GM12878 (cell line): ENCODE results near the gene KLHL9. TPM values are rescaled to one million over a fixed set of nuclear protein-coding genes. Genes with fewer than 3 reads are reported as not detected.

ENCODE experiments used
- ATAC-seq: fragments of 200-7000 bp; cut with Tn5 transposase; 3 replicates; pipeline ENCODE4 v1.9.1; 2020; ENCODE audit warnings: mild to moderate bottlenecking, moderate library complexity
- BruUV-seq: library from RNA; stranded (reverse); fragments of 400-500 nt; replicated peaks from 2 replicates; lab custom pipeline; 2021; lab: Mats Ljungman, UMichigan
- CTCF ChIA-PET: fragments of 300-600 bp; sonication (Branson Sonifier 250); formaldehyde crosslinking; extraction: SDS; loops from one replicate; lab custom pipeline; 2021; ENCODE audit warnings: inconsistent platforms; lab: Yijun Ruan, JAX
- POLR2A ChIA-PET: fragments of 350-600 bp; formaldehyde crosslinking; extraction: SDS; loops from one replicate; lab custom pipeline; 2021; ENCODE audit warnings: inconsistent platforms; lab: Charles Lee
- RAD21 ChIA-PET: fragments of 300-600 bp; sonication (Branson Sonifier 250); formaldehyde crosslinking; loops from one replicate; lab custom pipeline; 2023; ENCODE audit warnings: antibody characterized with exemption; ENCODE audit not compliant: unreplicated experiment; lab: Charles Lee
- SMC1A ChIA-PET: fragments of 300-600 bp; sonication (Branson Sonifier 250); formaldehyde crosslinking; loops from one replicate; lab custom pipeline; 2023; ENCODE audit not compliant: unreplicated experiment, uncharacterized antibody; lab: Charles Lee
- DNase-seq: peaks from one replicate; pipeline ENCODE4 v3.0.0-alpha.2; 2011; ENCODE audit warnings: low read depth, low spot score
- FAIRE-seq: peaks from 3 replicates; lab custom pipeline; 2011; peaks lifted over from hg19 to GRCh38; lab: Jason Lieb, UNC
- H2AFZ ChIP-seq: 2 replicates; pipeline ENCODE4 v1.6.0; 2011; ENCODE audit warnings: low read depth, low read length, control low read depth; ENCODE audit not compliant: control insufficient read depth
- H3K27ac ChIP-seq: 2 replicates; pipeline ENCODE4 v1.5.1; 2011; ENCODE audit warnings: control low read depth; ENCODE audit not compliant: control insufficient read depth, insufficient read depth
- H3K27me3 ChIP-seq, 2 experiments: replicated peaks in 1 of 2; 2 replicates each; pipeline versions ENCODE4 v1.6.0 to v1.6.1; 2011; ENCODE audit warnings: low read length in 1 of 2; ENCODE audit not compliant: control insufficient read depth in 2 of 2, insufficient read depth in 2 of 2
- H3K36me3 ChIP-seq, 2 experiments: 2 replicates each; pipeline ENCODE4 v1.5.1; 2011; ENCODE audit warnings: low read length in 1 of 2; ENCODE audit not compliant: control insufficient read depth in 2 of 2, insufficient read depth in 2 of 2
- H3K4me1 ChIP-seq: 2 replicates; pipeline ENCODE4 v1.6.1; 2011; ENCODE audit warnings: mild to moderate bottlenecking, low read length, moderate library complexity, mixed read lengths; ENCODE audit not compliant: control insufficient read depth, insufficient read depth
- H3K4me2 ChIP-seq: 2 replicates; pipeline ENCODE4 v1.6.0; 2011; ENCODE audit warnings: control low read depth; ENCODE audit not compliant: control insufficient read depth, insufficient read depth
- H3K4me3 ChIP-seq: fragments of 200-600 bp; sonication (generic); 2 replicates; pipeline ENCODE4 v1.5.1; 2016
- H3K79me2 ChIP-seq: 2 replicates; pipeline ENCODE4 v1.6.0; 2011; ENCODE audit warnings: low read length; ENCODE audit not compliant: control insufficient read depth, insufficient read depth
- H3K9ac ChIP-seq: 2 replicates; pipeline ENCODE4 v1.8.0; 2011; ENCODE audit warnings: low read length, control low read depth, mixed read lengths; ENCODE audit not compliant: control insufficient read depth, insufficient read depth
- H3K9me3 ChIP-seq: replicated peaks from 3 replicates; pipeline ENCODE4 v1.5.1; 2011; ENCODE audit warnings: mild to moderate bottlenecking, low read length; ENCODE audit not compliant: control insufficient read depth, insufficient read depth
- H4K20me1 ChIP-seq: 2 replicates; pipeline ENCODE4 v1.6.0; 2011; ENCODE audit not compliant: control insufficient read depth, insufficient read depth
- CREB1 ChIP-seq: IDR thresholded peaks from 2 replicates; pipeline ENCODE4 v1.6.1; 2012; ENCODE audit warnings: low read depth, mild to moderate bottlenecking, inconsistent platforms
- E2F8 ChIP-seq: fragments of 450-650 bp; IDR thresholded peaks from 2 replicates; pipeline ENCODE4 v1.6.1; 2018; ENCODE audit warnings: mild to moderate bottlenecking, low read depth, moderate library complexity; ENCODE audit not compliant: partially characterized antibody
- EGR1 ChIP-seq, 2 experiments: IDR thresholded peaks; 1 replicate in 1 of 2; 2 replicates in 1 of 2; pipeline ENCODE4 v1.6.1; 2011 to 2012; ENCODE audit warnings: low read depth in 2 of 2, low read length in 2 of 2, borderline replicate concordance in 1 of 2, mild to moderate bottlenecking in 1 of 2, moderate library complexity in 1 of 2
- EZH2 ChIP-seq: IDR thresholded peaks from 2 replicates; pipeline ENCODE4 v1.6.1; 2012; ENCODE audit warnings: low read depth, mild to moderate bottlenecking, control low read depth, inconsistent platforms, low read length, borderline replicate concordance; ENCODE audit not compliant: control insufficient read depth
- GABPA ChIP-seq: IDR thresholded peaks from 2 replicates; pipeline ENCODE4 v1.6.1; 2014; ENCODE audit warnings: antibody characterized with exemption, low read depth, mild to moderate bottlenecking, inconsistent platforms
- GATAD2B ChIP-seq: fragments of 450-650 bp; conservative IDR thresholded peaks from 2 replicates; pipeline ENCODE4 v1.6.1; 2017; ENCODE audit warnings: low read depth, mild to moderate bottlenecking, moderate library complexity
- POLR2AphosphoS2 ChIP-seq: IDR thresholded peaks from 2 replicates; pipeline ENCODE4 v1.6.1; 2011; ENCODE audit warnings: low read depth, mild to moderate bottlenecking, low read length, improper control_type of control experiment, moderate library complexity
- RUNX3 ChIP-seq: IDR thresholded peaks from 2 replicates; pipeline ENCODE4 v1.6.1; 2012; ENCODE audit warnings: low read length, inconsistent platforms
- SMAD1 ChIP-seq: fragments of 450-650 bp; IDR thresholded peaks from 2 replicates; pipeline ENCODE4 v1.6.1; 2018; ENCODE audit warnings: mild to moderate bottlenecking, low read depth; ENCODE audit not compliant: partially characterized antibody
- SMARCA5 ChIP-seq: fragments of 450-650 bp; IDR thresholded peaks from 2 replicates; pipeline ENCODE4 v1.6.1; 2017; ENCODE audit warnings: mild to moderate bottlenecking
- TAF1 ChIP-seq: IDR thresholded peaks from 2 replicates; pipeline ENCODE4 v1.6.1; 2011; ENCODE audit warnings: mild to moderate bottlenecking, low read depth, low read length, borderline replicate concordance
- TCF3 ChIP-seq: IDR thresholded peaks from 2 replicates; pipeline ENCODE4 v1.6.1; 2012; ENCODE audit warnings: low read depth, mild to moderate bottlenecking, low read length, borderline replicate concordance; ENCODE audit not compliant: insufficient read depth
- YBX1 ChIP-seq: fragments of 450-650 bp; IDR thresholded peaks from 2 replicates; pipeline ENCODE4 v1.6.1; 2016; ENCODE audit warnings: antibody characterized with exemption
- WGBS: methylation state at CpG from one replicate; pipeline ENCODE4 v1.1.6; 2016; ENCODE audit warnings: low lambda C conversion rate; ENCODE audit not compliant: insufficient replicate concordance, insufficient coverage; ENCODE audit errors: missing lambda C conversion rate; 5-methylcytosine and 5-hydroxymethylcytosine counted together
- in situ Hi-C: fragments of 300-500 bp; cut with MboI; formaldehyde crosslinking; loops from 9 replicates; pipeline ENCODE4 v1.14.3; 2018; ENCODE audit warnings: mixed read lengths
- intact Hi-C: fragments of 100-400 bp; cut with micrococcal nuclease; formaldehyde crosslinking; loops from one replicate; pipeline ENCODE4 v1.14.2; 2022; ENCODE audit not compliant: unreplicated experiment
- polyA plus RNA-seq, 11 experiments: library from polyadenylated mRNA; depleted of rRNA in 4 of 11; unstranded in 6 of 11; stranded (reverse) in 5 of 11; fragments of >200 nt; fragmentation: Nextera tagmentation in 4 of 11; fragmentation: Illumina TruSeq in 1 of 11; extraction: Ambion mirVana in 4 of 11; extraction: Trizol in 1 of 11; gene quantifications; 1 replicate in 1 of 11; 2 replicates in 10 of 11; pipeline versions ENCODE4 v1.2.1 to v1.2.3, GENCODE V29; 2011 to 2016; ENCODE audit warnings: inconsistent platforms in 2 of 11, missing spikeins in 2 of 11, low read depth in 1 of 11
- total RNA-seq, 4 experiments: library from RNA; depleted of rRNA in 3 of 4; stranded (reverse); fragments of >200 nt in 3 of 4; fragmentation: Illumina TruSeq in 1 of 4; extraction: Trizol in 1 of 4; gene quantifications; 2 replicates each; pipeline versions ENCODE4 v1.2.1 to v1.2.3, GENCODE V29; 2013 to 2021

The KLHL9 gene
- total and polyA plus RNA-seq, 10 of the 15 experiments (the other 5 are each of a cell fraction or from before 2014, with no cell fraction given): 3.8 to 37.7 (median 17.4) TPM

DNA sequence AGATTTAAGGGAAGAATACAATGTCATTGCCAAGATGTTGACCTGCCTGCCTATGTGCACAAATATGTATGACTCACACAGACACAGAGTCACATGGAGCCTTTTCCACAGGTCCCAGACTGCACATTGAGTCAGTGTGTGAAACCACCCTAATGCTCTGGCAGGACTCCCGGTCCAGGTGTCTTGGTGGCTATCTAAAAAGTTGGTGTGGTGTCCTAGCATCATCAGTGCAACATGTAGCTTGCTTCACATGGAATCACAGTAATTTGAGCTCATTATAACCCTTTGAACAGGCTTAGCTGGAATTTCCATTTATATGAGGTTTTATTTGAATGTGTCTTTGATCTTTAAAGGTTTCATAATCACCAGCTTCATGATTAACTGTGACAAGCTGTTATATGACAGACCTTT lies 40.8 kb downstream of the KLHL9 start:
- Histone ChIP-seq H3K4me3 (no peak overlapping the region), H3K79me2 (no peaks in the 10 kb centered on the region), H3K36me3 (no peaks in the 10 kb centered on the region), H3K9ac (no peak overlapping the region), H3K9me3 (no peaks in the 10 kb centered on the region), H3K27me3 (no peaks in the 10 kb centered on the region; a peak in 1 of 4 replicates), H3K27ac (no peak overlapping the region), H3K4me2 (0 out of 2 replicates have a peak overlapping the region, but pooled peaks have one; percentile 33), H3K4me1 (peaks cover 10% of the 10 kb centered on the region), H4K20me1 (no peaks in the 10 kb centered on the region), H2AFZ (no peak overlapping the region)
- RAD21 ChIA-PET: interaction anchor here (1.1 kb wide), 1 partner anchor 26 kb away, joined by 4 read pairs; no protein-coding TSS in a partner anchor
- 0% methylated on average over 1 of the region's 1 CpG for WGBS
- no peak for TF ChIP-seq TAF1
- no peak for TF ChIP-seq YBX1
- TF ChIP-seq GABPA: no peak
- TF ChIP-seq GATAD2B: no peak
- no peak for TF ChIP-seq POLR2AphosphoS2
- TF ChIP-seq RUNX3: no peak
- POLR2A ChIA-PET: no interaction called here
- in situ Hi-C loops (no loop called here), intact Hi-C loops (no loop called here)
- SMC1A ChIA-PET: interaction anchor here (1.2 to 2.3 kb wide), 4 partner anchors 9 to 41 kb away, joined by 3 to 7 read pairs (median 5); partner anchors contain the start of gene KLHL9
- CTCF ChIA-PET: interaction anchor here (1.0 to 3.1 kb wide), 8 partner anchors 8 to 111 kb away, joined by 3 to 15 read pairs (median 4); no protein-coding TSS in a partner anchor
- no TSS peak for BruUV-seq
- FAIRE-seq: no peak
- peak; percentile 15 for DNase-seq
- peak; percentile 66 for ATAC-seq

- ChIA-PET CTCF (interaction anchor here (2.2 kb wide), 1 partner anchor 29 kb away, joined by 8 read pairs; no protein-coding TSS in a partner anchor), SMC1A (interaction anchor here (1.1 kb wide), 1 partner anchor 12 kb away, joined by 3 read pairs; no protein-coding TSS in a partner anchor), RAD21 (no interaction called here), POLR2A (no interaction called here)
- Histone ChIP-seq H2AFZ (no peak overlapping the region), H3K36me3 (no peaks in the 10 kb centered on the region), H3K27ac (no peak overlapping the region), H3K27me3 (no peaks in the 10 kb centered on the region; a peak in 1 of 4 replicates), H3K9me3 (no peaks in the 10 kb centered on the region), H3K79me2 (no peaks in the 10 kb centered on the region), H3K4me3 (no peak overlapping the region), H3K4me2 (no peak overlapping the region), H3K9ac (no peak overlapping the region), H4K20me1 (no peaks in the 10 kb centered on the region), H3K4me1 (peaks cover 7% of the 10 kb centered on the region)
- ATAC-seq: no peak
- in situ Hi-C loops: no loop called here
- intact Hi-C loops: no loop called here
- no peak for TF ChIP-seq TCF3
- TF ChIP-seq E2F8: no peak
- no peak for TF ChIP-seq SMARCA5
- no peak for TF ChIP-seq EGR1 (IDR thresholded peaks at IDR 0.05; ENCODE audit: borderline replicate concordance in 1 of 2, low read depth in 2 of 2, low read length in 2 of 2)
- no peak for TF ChIP-seq CREB1
- no peak for TF ChIP-seq YBX1
- TF ChIP-seq SMAD1: no peak
- no peak for TF ChIP-seq EZH2
- 0% methylated on average over 2 of the region's 2 CpGs for WGBS
- no TSS peak for BruUV-seq
- FAIRE-seq: no peak
- DNase-seq: no peak
Observed at GRCh38 chr9:21289848-21290247, 45.4 kb downstream of the KLHL9 start.
